ENCODE results near the gene PPBP. TPM values are rescaled to one million over a fixed set of nuclear protein-coding genes. Genes with fewer than 3 reads are reported as not detected.
A peak's percentile ranks its signal among the peaks of the same experiment; 100 is the strongest.

PPBP gene
- total RNA-seq, 2 donors from 2014 or later = not detected

GRCh38 chr4:73947239-73947985 lies 40.6 kb downstream of the PPBP start:
- intact Hi-C loops (cut with DNase I) = no loop called here
- Histone ChIP-seq H3K4me1 (replicated peaks) (no peaks in the 10 kb centered on the region), H3K36me3 (no peaks in the 10 kb centered on the region), H3K9me3 (no peaks in the 10 kb centered on the region), H3K4me3 (no peak overlapping the region), H3K27ac (no peak overlapping the region), H3K27me3 (replicated peaks; ENCODE audit: insufficient read depth) (peaks cover 3% of the 10 kb centered on the region)
- DNase-seq (ENCODE audit: low spot score) = no peak
- WGBS = 64% methylated on average over 3 of the region's 3 CpGs
- peak; percentile 60 for TF ChIP-seq POLR2AphosphoS5 (IDR thresholded peaks at IDR 0.05)
- no peak for TF ChIP-seq POLR2A (IDR thresholded peaks at IDR 0.05)

GRCh38 chr4:73945674-73946449 lies 42.1 kb downstream of the PPBP start:
- H3K4me1 ChIP-seq (replicated peaks) = no peaks in the 10 kb centered on the region
- no peak for DNase-seq (ENCODE audit: low spot score)
- no peak overlapping the region for H3K27ac ChIP-seq
- H3K4me3 ChIP-seq = no peak overlapping the region
- H3K36me3 ChIP-seq = no peaks in the 10 kb centered on the region
- H3K9me3 ChIP-seq = no peaks in the 10 kb centered on the region
- H3K27me3 ChIP-seq (replicated peaks; ENCODE audit: insufficient read depth) = peaks cover 3% of the 10 kb centered on the region
- intact Hi-C loops (cut with DNase I) = no loop called here
- TF ChIP-seq, protein P1, sequence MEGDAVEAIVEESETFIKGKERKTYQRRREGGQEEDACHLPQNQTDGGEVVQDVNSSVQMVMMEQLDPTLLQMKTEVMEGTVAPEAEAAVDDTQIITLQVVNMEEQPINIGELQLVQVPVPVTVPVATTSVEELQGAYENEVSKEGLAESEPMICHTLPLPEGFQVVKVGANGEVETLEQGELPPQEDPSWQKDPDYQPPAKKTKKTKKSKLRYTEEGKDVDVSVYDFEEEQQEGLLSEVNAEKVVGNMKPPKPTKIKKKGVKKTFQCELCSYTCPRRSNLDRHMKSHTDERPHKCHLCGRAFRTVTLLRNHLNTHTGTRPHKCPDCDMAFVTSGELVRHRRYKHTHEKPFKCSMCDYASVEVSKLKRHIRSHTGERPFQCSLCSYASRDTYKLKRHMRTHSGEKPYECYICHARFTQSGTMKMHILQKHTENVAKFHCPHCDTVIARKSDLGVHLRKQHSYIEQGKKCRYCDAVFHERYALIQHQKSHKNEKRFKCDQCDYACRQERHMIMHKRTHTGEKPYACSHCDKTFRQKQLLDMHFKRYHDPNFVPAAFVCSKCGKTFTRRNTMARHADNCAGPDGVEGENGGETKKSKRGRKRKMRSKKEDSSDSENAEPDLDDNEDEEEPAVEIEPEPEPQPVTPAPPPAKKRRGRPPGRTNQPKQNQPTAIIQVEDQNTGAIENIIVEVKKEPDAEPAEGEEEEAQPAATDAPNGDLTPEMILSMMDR (IDR thresholded peaks at IDR 0.05) = no peak
- no peak for TF ChIP-seq POLR2A (IDR thresholded peaks at IDR 0.05)
- TF ChIP-seq POLR2AphosphoS5 (IDR thresholded peaks at IDR 0.05) = no peak
- WGBS = 82% methylated on average over 3 of the region's 3 CpGs

- Histone ChIP-seq H3K4me1 (replicated peaks) (no peaks in the 10 kb centered on the region), H3K36me3 (no peaks in the 10 kb centered on the region), H3K4me3 (no peak overlapping the region), H3K27me3 (replicated peaks; ENCODE audit: insufficient read depth) (peaks cover 3% of the 10 kb centered on the region), H3K27ac (no peak overlapping the region), H3K9me3 (no peaks in the 10 kb centered on the region)
- TF ChIP-seq POLR2AphosphoS5 (IDR thresholded peaks at IDR 0.05) (no peak), POLR2A (IDR thresholded peaks at IDR 0.05) (no peak)
- TF ChIP-seq, protein P1 (IDR thresholded peaks at IDR 0.05) = no peak
- intact Hi-C loops (cut with DNase I) = no loop called here
- no peak for DNase-seq (ENCODE audit: low spot score)
- WGBS = 91% methylated on average over 4 of the region's 4 CpGs
Measured at GRCh38 chr4:73945140-73945539, 42.9 kb downstream of the PPBP start.

GRCh38 chr4:73944061-73944875 lies 43.7 kb downstream of the PPBP start:
- WGBS = 5% methylated on average over 45 of the region's 49 CpGs
- intact Hi-C loops (cut with DNase I) = no loop called here
- H3K36me3 ChIP-seq = no peaks in the 10 kb centered on the region
- no peaks in the 10 kb centered on the region for H3K4me1 ChIP-seq (replicated peaks)
- DNase-seq (ENCODE audit: low spot score) = no peak
- H3K27me3 ChIP-seq (replicated peaks; ENCODE audit: insufficient read depth) = peaks cover 3% of the 10 kb centered on the region
- peak overlapping the region; percentile 7 to 15 for H3K4me3 ChIP-seq
- no peak overlapping the region for H3K27ac ChIP-seq
- no peaks in the 10 kb centered on the region for H3K9me3 ChIP-seq
- TF ChIP-seq POLR2AphosphoS5 (IDR thresholded peaks at IDR 0.05) = no peak
- TF ChIP-seq, protein P1 (IDR thresholded peaks at IDR 0.05) = no peak
- TF ChIP-seq POLR2A (IDR thresholded peaks at IDR 0.05) = no peak

DNA sequence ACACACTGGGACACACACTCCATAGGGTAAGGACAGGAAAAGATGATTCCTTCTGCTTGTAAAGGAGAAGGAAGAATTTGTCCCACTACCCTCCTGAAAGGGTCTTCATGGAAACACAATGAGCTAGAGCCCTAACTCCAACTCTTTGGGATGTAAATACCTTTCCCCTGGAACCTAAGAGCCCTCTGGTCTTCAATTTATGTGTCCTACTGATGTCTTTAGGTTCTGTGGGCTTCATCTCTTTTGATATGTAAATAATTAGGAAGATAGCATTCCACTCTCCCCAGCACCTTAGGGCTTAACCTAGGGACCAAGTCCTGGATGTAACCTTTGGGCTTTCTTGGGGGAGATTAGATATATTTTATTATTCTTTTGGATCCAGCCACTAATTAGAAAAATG lies 44.4 kb downstream of the PPBP start:
- no peak overlapping the region for H3K27ac ChIP-seq
- no peaks in the 10 kb centered on the region for H3K4me1 ChIP-seq (replicated peaks)
- H3K36me3 ChIP-seq = no peaks in the 10 kb centered on the region
- no peak for DNase-seq (ENCODE audit: low spot score)
- TF ChIP-seq, protein P1 (IDR thresholded peaks at IDR 0.05) = no peak
- TF ChIP-seq POLR2A (IDR thresholded peaks at IDR 0.05) (no peak), POLR2AphosphoS5 (IDR thresholded peaks at IDR 0.05) (no peak)
- H3K9me3 ChIP-seq = no peaks in the 10 kb centered on the region
- no peak overlapping the region for H3K4me3 ChIP-seq
- intact Hi-C loops (cut with DNase I) = no loop called here
- H3K27me3 ChIP-seq (replicated peaks; ENCODE audit: insufficient read depth) = peaks cover 3% of the 10 kb centered on the region
